Lung (tissue), 12 donors: ENCODE results near the gene CAMK2G. TPM values are rescaled to one million over a fixed set of nuclear protein-coding genes. Genes with fewer than 3 reads are reported as not detected.

Source experiments
- ATAC-seq: fragments of 200-7000 bp; cut with Tn5 transposase; one replicate; pipeline ENCODE4 v1.9.1; 2020; ENCODE audit warnings: moderate number of reproducible peaks; ENCODE audit not compliant: insufficient read depth, low FRiP score
- DNase-seq, 3 donors: peaks; one replicate each; pipeline ENCODE4 v3.0.0-alpha.2; 2013 to 2017
- H3K27ac ChIP-seq, 2 donors: one replicate each; pipeline ENCODE4 v1.5.1; 2013; ENCODE audit warnings: mild to moderate bottlenecking in 2 of 2, moderate library complexity in 2 of 2, control low read depth in 1 of 2, inconsistent platforms in 1 of 2, low read depth in 1 of 2, low read length in 1 of 2
- H3K27me3 ChIP-seq, 3 donors: one replicate each; pipeline ENCODE4 v1.5.1; 2013; ENCODE audit warnings: low read length in 2 of 3; ENCODE audit not compliant: control insufficient read depth in 3 of 3, insufficient read depth in 3 of 3
- H3K36me3 ChIP-seq, 4 donors: one replicate each; pipeline ENCODE4 v1.5.1; 2013; ENCODE audit warnings: low read length in 4 of 4, mild to moderate bottlenecking in 1 of 4, moderate library complexity in 1 of 4; ENCODE audit not compliant: control insufficient read depth in 4 of 4, insufficient read depth in 4 of 4
- H3K4me1 ChIP-seq, 5 donors: one replicate each; pipeline ENCODE4 v1.5.1; 2013; ENCODE audit warnings: low read length in 5 of 5, mild to moderate bottlenecking in 2 of 5, moderate library complexity in 1 of 5; ENCODE audit not compliant: control insufficient read depth in 5 of 5, insufficient read depth in 5 of 5
- H3K4me3 ChIP-seq: one replicate; pipeline ENCODE4 v1.5.1; 2013; ENCODE audit warnings: mild to moderate bottlenecking, control low read depth, moderate library complexity
- H3K9ac ChIP-seq, 2 donors: one replicate each; pipeline ENCODE4 v1.5.1; 2013; ENCODE audit warnings: low read length in 2 of 2, control low read depth in 1 of 2; ENCODE audit not compliant: insufficient read depth in 1 of 2
- H3K9me3 ChIP-seq, 4 donors: one replicate each; pipeline ENCODE4 v1.5.1; 2013; ENCODE audit warnings: low read length in 3 of 4, mild to moderate bottlenecking in 1 of 4, moderate library complexity in 1 of 4; ENCODE audit not compliant: control insufficient read depth in 4 of 4, insufficient read depth in 3 of 4
- CTCF ChIP-seq: IDR thresholded peaks from 2 replicates; pipeline ENCODE4 v1.5.1; 2012; ENCODE audit warnings: mild to moderate bottlenecking; ENCODE audit errors: control extremely low read depth, extremely low read depth
- WGBS, 2 donors: extraction: QIAGEN DNeasy Blood & Tissue Kit; methylation state at CpG; one replicate each; pipeline ENCODE4 v1.1.7; 2013; 5-methylcytosine and 5-hydroxymethylcytosine counted together
- polyA plus RNA-seq, 2 donors: library from polyadenylated mRNA; stranded (reverse); fragments of 200-250 nt; gene quantifications; one replicate each; pipeline ENCODE4 v1.2.1, GENCODE V29; 2013
- total RNA-seq, 2 donors: library from RNA; depleted of rRNA in 1 of 2; stranded (reverse); fragments of >200 nt in 1 of 2; gene quantifications; one replicate each; pipeline ENCODE4 v1.2.1, GENCODE V29; 2014 to 2021
- donor health status: control.
- donor health status: control.
- donor health status: Bipolar disorder and iron deficiency.
- donor health status: healthy.
- donor health status: DM: yes; HTN: yes; CAD: no.

Gene CAMK2G
- total and polyA plus RNA-seq, 4 donors = 15.8 to 41.1 (median 29.0) TPM

GRCh38 chr10:73817826-73818225 is 56.5 kb downstream of the CAMK2G start:
- Histone ChIP-seq H3K4me1 (peaks cover 0 to 8% (median 0%) of the 10 kb centered on the region in 5 donors), H3K36me3 (peaks cover 0 to 29% (median 1%) of the 10 kb centered on the region in 4 donors), H3K9me3 (no peaks in the 10 kb centered on the region), H3K9ac (no peak overlapping the region), H3K27me3 (no peaks in the 10 kb centered on the region), H3K4me3 (no peak overlapping the region), H3K27ac (no peak overlapping the region)
- DNase-seq (no peak), ATAC-seq (no peak)
- TF ChIP-seq CTCF = no peak
- WGBS, 2 donors = 93 to 94% methylated on average over 5 of the region's 5 CpGs

GRCh38 chr10:73816917-73817729 is 57.2 kb downstream of the CAMK2G start:
- no peak for ATAC-seq
- H3K27ac ChIP-seq = peak overlapping the region in 1 of 2 donors; percentile 58

GRCh38 chr10:73815719-73816030 is 58.7 kb downstream of the CAMK2G start:
- no peak for ATAC-seq
- DNase-seq = no peak
- Histone ChIP-seq H3K9ac (no peak overlapping the region), H3K4me3 (no peak overlapping the region), H3K27me3 (no peaks in the 10 kb centered on the region), H3K9me3 (no peaks in the 10 kb centered on the region), H3K27ac (no peak overlapping the region), H3K4me1 (peaks cover 0 to 8% (median 0%) of the 10 kb centered on the region in 5 donors), H3K36me3 (peaks cover 0 to 27% (median 1%) of the 10 kb centered on the region in 4 donors)
- no peak for TF ChIP-seq CTCF

More at GRCh38 chr10:73816917-73817729, 57.2 kb downstream of the CAMK2G start:
- Histone ChIP-seq H3K36me3 (peaks cover 0 to 29% (median 1%) of the 10 kb centered on the region in 4 donors), H3K9ac (no peak overlapping the region), H3K9me3 (no peaks in the 10 kb centered on the region), H3K4me3 (no peak overlapping the region), H3K27me3 (no peaks in the 10 kb centered on the region), H3K4me1 (peaks cover 0 to 8% (median 0%) of the 10 kb centered on the region in 5 donors)
- DNase-seq = no peak
- 78 to 81% methylated on average over 10 of the region's 10 CpGs for WGBS, 2 donors
- no peak for TF ChIP-seq CTCF
